Adipocyte (in vitro differentiated cells): Measurements from ENCODE around the gene ROR1.

Source experiments
- DNase-seq: peaks from one replicate; pipeline ENCODE4 v3.0.0-alpha.2; 2015; ENCODE audit warnings: low read depth
- H3K27me3 ChIP-seq: replicated peaks from 2 replicates; pipeline ENCODE4 v1.7.0; 2013; ENCODE audit warnings: mild to moderate bottlenecking, low read length, moderate library complexity; ENCODE audit not compliant: control insufficient read depth, insufficient read depth
- H3K36me3 ChIP-seq: 2 replicates; pipeline ENCODE4 v1.7.0; 2013; ENCODE audit warnings: low read length, mild to moderate bottlenecking, moderate library complexity; ENCODE audit not compliant: control insufficient read depth, insufficient read depth, severe bottlenecking
- H3K4me1 ChIP-seq: 2 replicates; pipeline ENCODE4 v1.7.0; 2013; ENCODE audit warnings: mild to moderate bottlenecking, low read length, moderate library complexity; ENCODE audit not compliant: control insufficient read depth, insufficient read depth
- H3K4me3 ChIP-seq: 2 replicates; pipeline ENCODE4 v1.7.0; 2013; ENCODE audit warnings: mild to moderate bottlenecking, low read length, moderate library complexity
- H3K9ac ChIP-seq: 2 replicates; pipeline ENCODE4 v1.7.0; 2013; ENCODE audit warnings: mild to moderate bottlenecking, low read length, moderate library complexity
- H3K9me3 ChIP-seq: 2 replicates; pipeline ENCODE4 v1.7.0; 2013; ENCODE audit warnings: mild to moderate bottlenecking, low read length, moderate library complexity; ENCODE audit not compliant: control insufficient read depth

ROR1 gene

DNA sequence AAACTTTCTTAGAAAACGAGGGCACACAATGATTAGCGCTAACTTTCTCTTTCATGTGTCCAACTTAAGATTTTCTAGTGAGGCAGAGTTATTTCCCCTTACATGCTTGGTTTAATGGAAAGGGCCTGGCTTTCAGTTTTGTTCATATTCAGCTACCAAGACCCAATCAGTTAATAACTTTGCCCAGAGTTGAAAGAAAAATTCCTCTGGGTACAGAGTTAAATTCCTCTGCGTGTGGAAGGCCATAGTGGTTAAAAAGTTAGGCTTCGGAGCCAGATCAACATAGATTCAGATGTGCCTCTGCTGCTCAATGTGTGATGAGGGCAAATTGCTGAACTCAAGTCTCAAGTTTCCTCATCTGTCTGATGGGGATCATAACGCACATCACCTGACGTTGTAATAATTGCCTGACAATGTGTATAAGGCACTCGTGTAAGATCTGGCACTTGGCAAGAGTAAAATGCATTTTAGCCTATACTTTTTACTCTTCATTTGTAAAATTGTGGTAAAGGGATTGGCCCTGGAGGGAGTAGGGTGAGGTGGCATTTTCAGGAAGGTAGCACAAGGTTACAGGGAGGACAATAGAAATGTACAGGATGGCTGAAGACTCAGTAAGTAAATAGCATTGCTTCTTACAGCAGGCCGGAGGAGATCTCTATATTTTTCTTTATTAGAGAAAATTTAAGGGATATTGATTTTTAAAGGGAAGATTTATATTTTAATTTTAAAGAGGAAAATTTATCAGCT, 103.4 kb downstream of the ROR1 start:
- H3K9me3 ChIP-seq = no peaks in the 10 kb centered on the region
- H3K9ac ChIP-seq = no peak overlapping the region
- H3K27me3 ChIP-seq = no peaks in the 10 kb centered on the region
- no peak for DNase-seq
- H3K4me1 ChIP-seq = peaks cover 72% of the 10 kb centered on the region
- peak overlapping the region; percentile 12 for H3K4me3 ChIP-seq
- H3K36me3 ChIP-seq = no peaks in the 10 kb centered on the region

DNA sequence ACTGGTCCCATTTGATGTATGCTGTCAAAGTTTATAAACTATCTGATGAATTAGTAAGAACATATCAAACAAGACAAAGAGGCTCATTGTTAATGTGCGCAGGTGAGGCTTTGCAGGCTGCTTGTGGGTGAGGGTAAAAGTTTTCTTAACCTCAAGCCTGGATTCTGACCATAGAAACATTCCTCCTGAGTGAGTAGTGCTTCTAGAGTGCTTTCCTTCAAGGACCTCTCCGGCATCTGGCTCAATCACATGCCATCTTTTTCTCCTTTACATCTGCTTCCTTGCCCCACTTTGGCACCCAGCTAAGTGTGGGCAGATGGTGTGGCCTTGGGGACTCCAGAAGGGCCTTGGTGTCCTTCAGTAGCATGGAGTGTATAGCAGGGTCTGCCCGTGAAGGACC, 104.0 kb downstream of the ROR1 start:
- DNase-seq = peak; percentile 74
- peaks cover 76% of the 10 kb centered on the region for H3K4me1 ChIP-seq
- no peak overlapping the region for H3K9ac ChIP-seq
- no peaks in the 10 kb centered on the region for H3K36me3 ChIP-seq
- H3K27me3 ChIP-seq = no peaks in the 10 kb centered on the region
- H3K4me3 ChIP-seq = no peak overlapping the region
- H3K9me3 ChIP-seq = no peaks in the 10 kb centered on the region

DNA sequence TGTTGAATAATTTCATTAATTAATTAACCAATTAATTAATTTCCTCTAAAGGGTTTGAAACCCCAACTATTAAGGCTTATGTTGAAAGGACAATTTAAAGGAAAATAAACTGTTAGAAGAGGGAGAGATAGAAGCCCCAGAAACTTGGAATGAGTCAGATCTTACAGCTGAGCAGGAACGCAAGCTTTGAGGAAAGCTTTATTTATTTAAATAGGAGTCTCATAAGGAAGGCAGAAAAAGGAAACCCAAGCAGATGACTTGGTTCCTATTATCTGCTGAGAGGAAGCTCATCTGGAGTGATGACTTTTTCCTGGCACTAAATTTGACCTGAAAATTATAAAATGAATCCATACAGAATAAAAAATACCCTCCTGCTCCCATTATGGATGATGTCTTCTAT, 105.1 kb downstream of the ROR1 start:
- H3K4me3 ChIP-seq = no peak overlapping the region
- no peaks in the 10 kb centered on the region for H3K27me3 ChIP-seq
- H3K36me3 ChIP-seq = no peaks in the 10 kb centered on the region
- DNase-seq = peak; percentile 28
- H3K9me3 ChIP-seq = no peaks in the 10 kb centered on the region
- H3K9ac ChIP-seq = no peak overlapping the region
- peaks cover 73% of the 10 kb centered on the region for H3K4me1 ChIP-seq

DNA sequence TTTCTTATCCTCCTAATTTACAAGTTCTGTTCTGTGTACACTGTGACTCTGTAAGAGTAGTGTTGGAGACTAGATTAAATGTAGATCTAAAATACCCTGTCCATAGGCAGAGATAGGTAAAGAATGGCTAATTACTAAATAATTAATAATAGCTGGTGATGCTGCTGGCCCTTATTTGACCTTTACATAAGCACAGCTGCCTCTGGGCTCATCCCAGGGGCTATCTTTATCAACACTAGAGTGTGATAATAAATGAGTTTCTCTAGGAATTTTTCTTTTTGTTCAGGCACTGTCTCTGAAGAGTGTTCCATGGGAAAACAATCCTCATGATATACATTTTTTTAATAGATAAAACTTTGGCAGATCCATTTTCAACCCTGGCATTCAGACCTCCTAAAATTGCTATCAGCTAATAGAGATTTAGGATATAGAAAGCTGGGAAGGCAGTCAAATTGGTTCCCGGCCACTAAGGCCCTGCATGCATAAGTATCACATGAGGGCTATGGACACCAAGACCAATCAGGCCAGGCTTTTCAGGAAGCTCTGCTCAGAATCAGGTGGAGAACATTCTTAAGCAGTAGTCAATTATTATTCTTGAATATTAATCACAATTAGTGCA, 107.2 kb downstream of the ROR1 start:
- no peak for DNase-seq

DNA sequence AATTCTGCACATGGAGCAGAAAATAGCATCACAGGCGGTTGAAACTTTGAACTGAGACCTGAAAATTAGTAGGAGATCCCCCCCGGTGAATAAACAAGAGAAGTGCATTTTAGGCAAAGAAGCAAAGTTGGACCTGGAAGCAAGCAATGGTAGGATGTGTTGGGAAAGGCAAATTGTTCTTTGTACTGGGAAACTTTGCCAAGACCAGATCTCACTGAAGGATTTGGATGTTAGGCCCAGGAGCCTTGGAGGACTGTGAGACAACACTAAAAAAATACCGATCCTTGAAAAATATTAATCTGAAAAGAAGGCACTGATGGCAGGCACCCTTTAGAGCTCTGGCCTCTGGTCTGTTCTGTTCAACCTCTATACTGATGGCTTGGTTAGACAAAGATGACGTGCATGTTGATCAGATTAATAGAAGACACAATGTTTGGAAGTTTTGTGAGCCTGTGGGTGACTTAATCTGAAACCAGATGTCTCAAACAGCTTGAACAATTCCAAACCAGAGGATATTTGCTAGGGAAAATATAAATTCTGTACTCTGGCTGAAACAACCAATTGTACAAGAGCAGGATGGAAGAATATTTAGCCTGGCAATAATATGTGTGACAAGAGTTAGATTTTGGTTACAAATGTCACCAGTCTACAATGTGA, 108.4 kb downstream of the ROR1 start:
- H3K9ac ChIP-seq = no peak overlapping the region
- no peak for DNase-seq
- H3K36me3 ChIP-seq = no peaks in the 10 kb centered on the region
- H3K27me3 ChIP-seq = no peaks in the 10 kb centered on the region
- peaks cover 41% of the 10 kb centered on the region for H3K4me1 ChIP-seq
- H3K9me3 ChIP-seq = no peaks in the 10 kb centered on the region
- H3K4me3 ChIP-seq = no peak overlapping the region

More for the DNA sequence above, 107.2 kb downstream of the ROR1 start:
- Histone ChIP-seq H3K9ac (no peak overlapping the region), H3K4me3 (no peak overlapping the region), H3K36me3 (no peaks in the 10 kb centered on the region), H3K27me3 (no peaks in the 10 kb centered on the region), H3K9me3 (no peaks in the 10 kb centered on the region), H3K4me1 (peaks cover 52% of the 10 kb centered on the region)

DNA sequence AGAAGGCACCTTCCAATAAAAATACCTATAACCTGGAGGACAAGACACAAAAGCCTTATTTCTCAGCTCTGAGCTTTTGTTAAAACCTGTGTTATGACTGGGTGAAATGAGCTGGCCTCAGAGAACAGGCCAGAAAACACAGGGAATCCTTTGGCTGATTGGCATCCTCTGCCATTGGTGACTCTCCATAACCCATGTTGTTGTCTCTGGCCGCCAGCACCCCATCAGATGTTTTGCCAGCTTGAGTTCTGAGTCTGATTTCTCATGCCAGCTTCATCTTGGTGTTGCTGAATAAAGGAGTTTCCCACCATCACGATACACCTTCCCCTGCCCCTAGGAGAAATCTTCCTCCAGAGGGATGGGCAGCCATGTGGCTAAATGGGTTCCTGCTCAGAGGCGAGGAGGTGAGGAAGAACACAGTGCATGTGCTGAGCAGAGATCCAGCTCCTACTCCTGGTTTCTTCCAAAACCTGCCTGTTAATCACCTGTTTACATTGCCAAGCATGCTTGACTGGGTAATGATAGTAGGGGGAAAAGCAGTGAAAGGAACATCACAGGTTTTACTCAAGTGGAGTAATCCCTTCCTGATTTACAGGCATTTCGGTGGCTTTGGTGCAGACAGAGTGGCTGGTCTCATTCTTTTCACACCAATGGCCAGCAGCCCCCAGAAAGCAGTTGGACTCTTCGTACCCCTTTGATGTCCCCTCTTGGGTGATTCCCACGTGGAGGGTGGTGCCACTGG, 109.8 kb downstream of the ROR1 start:
- H3K4me1 ChIP-seq = peaks cover 26% of the 10 kb centered on the region
- H3K27me3 ChIP-seq = no peaks in the 10 kb centered on the region
- no peak for DNase-seq
- H3K4me3 ChIP-seq = no peak overlapping the region
- no peaks in the 10 kb centered on the region for H3K36me3 ChIP-seq
- H3K9ac ChIP-seq = no peak overlapping the region
- no peaks in the 10 kb centered on the region for H3K9me3 ChIP-seq

DNA sequence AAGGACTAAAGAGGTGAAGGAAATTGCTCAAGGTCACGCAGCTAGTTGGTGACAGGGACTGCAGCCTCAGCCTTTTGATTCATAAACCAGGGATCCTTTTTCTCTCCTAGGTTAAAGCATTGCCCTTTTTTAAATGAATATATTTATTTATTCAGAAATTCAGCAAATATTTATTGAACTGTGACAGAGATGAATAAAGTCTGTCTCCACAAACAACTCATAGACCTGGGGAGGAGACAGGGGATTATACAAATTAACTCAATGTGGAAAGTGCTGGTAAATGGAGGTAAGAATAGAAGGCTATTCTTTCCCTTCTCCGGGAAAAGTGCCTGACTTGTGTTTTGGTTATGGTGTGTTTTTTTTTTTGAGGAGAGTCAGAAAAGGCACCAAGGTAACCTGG, 110.7 kb downstream of the ROR1 start:
- Histone ChIP-seq H3K9ac (no peak overlapping the region), H3K36me3 (no peaks in the 10 kb centered on the region), H3K9me3 (no peaks in the 10 kb centered on the region), H3K4me1 (peaks cover 23% of the 10 kb centered on the region), H3K4me3 (no peak overlapping the region), H3K27me3 (no peaks in the 10 kb centered on the region)
- no peak for DNase-seq

DNA sequence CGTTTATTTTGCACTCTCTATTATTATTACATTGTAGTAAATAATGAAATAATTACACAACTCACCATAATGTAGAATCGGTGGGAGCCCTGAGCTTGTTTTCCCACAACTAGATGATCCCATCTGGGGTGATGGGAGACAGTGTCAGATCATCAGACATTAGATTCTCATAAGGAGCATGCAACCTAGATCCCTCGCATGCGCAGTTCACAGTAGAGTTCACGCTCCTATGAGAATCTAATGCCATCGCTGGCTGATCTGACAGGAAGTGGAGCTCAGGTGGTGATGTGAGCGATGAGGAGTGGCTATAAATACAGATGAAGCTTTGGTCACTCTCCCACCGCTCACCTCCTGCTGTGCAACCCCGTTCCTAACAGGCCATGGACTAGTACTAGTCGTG, 112.1 kb downstream of the ROR1 start:
- H3K4me1 ChIP-seq = peaks cover 15% of the 10 kb centered on the region
- no peak overlapping the region for H3K9ac ChIP-seq
- no peaks in the 10 kb centered on the region for H3K9me3 ChIP-seq
- H3K27me3 ChIP-seq = no peaks in the 10 kb centered on the region
- H3K36me3 ChIP-seq = no peaks in the 10 kb centered on the region
- no peak for DNase-seq
- H3K4me3 ChIP-seq = no peak overlapping the region

DNA sequence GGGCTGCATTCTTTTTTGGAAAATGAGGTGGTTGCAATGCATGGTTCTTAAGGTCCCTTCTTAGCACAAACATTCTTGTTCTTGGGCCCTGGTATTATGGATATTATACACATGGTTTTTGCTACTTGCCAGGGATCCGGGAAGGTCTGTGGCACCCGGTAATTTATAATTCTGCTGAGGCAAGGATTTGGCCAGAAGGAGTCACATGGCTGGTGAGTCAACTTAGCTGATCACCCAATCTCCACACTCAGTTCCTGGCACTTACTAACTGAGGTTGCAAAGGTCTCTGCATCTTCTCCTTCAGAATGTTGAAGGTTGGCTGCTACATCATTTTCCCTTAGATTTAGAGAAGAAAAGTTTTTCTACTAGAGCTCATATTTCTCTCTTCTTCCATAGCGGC, 112.5 kb downstream of the ROR1 start:
- Histone ChIP-seq H3K27me3 (no peaks in the 10 kb centered on the region), H3K9ac (no peak overlapping the region), H3K4me3 (no peak overlapping the region), H3K9me3 (no peaks in the 10 kb centered on the region), H3K36me3 (no peaks in the 10 kb centered on the region), H3K4me1 (peaks cover 15% of the 10 kb centered on the region)
- DNase-seq = no peak

DNA sequence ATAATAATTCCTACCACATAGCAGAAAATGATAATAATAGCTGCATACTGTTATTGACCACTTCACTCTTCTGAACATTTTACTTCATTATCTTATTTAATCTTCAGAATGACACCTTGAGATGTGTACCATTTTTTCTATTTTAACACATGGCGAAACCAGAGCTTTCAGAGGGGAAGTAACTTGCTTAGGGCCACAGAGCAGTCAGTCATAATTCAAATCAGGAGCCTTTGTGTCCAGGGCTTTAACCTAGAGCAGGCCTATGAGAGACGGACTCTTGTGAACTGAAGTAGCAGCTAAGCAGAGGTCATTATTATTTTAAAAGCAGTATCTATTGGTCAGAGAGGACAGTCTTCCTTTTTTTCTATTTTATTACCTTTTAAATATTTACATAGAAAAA, 114.0 kb downstream of the ROR1 start:
- H3K4me1 ChIP-seq = peaks cover 9% of the 10 kb centered on the region
- no peak overlapping the region for H3K9ac ChIP-seq
- H3K4me3 ChIP-seq = no peak overlapping the region
- no peaks in the 10 kb centered on the region for H3K27me3 ChIP-seq
- no peaks in the 10 kb centered on the region for H3K36me3 ChIP-seq
- H3K9me3 ChIP-seq = no peaks in the 10 kb centered on the region
- no peak for DNase-seq

DNA sequence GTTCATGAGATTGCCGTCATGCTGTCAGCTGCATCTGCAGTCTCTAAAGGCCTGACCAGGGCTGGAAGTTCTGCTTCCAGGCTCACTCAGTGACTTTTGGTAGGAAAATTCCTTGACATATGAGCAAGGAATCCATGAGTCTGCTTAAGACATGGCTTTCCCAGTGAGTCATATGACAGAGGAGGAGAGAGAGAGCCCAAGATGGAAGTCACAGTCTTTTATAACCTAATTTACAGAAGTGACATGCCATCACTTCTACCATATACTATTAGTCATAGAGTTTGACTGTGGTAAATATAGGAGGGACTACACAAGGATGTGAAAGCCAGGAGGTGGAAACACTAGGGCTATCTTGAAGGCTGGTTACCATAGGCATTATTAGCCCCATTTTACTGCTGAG, 115.2 kb downstream of the ROR1 start:
- Histone ChIP-seq H3K27me3 (no peaks in the 10 kb centered on the region), H3K4me3 (no peak overlapping the region), H3K9me3 (no peaks in the 10 kb centered on the region), H3K36me3 (no peaks in the 10 kb centered on the region), H3K4me1 (peaks cover 21% of the 10 kb centered on the region), H3K9ac (no peak overlapping the region)
- DNase-seq = peak; percentile 19
